Activated T-cell treated with anti-CD3 and anti-CD28 coated beads for 24 hours (primary cell): ENCODE measurements around the gene SPATS2L.

Experiments used
- DNase-seq: peaks from one replicate; pipeline ENCODE4 v3.0.0-alpha.2; 2020; ENCODE audit warnings: low read depth

SPATS2L gene

DNA sequence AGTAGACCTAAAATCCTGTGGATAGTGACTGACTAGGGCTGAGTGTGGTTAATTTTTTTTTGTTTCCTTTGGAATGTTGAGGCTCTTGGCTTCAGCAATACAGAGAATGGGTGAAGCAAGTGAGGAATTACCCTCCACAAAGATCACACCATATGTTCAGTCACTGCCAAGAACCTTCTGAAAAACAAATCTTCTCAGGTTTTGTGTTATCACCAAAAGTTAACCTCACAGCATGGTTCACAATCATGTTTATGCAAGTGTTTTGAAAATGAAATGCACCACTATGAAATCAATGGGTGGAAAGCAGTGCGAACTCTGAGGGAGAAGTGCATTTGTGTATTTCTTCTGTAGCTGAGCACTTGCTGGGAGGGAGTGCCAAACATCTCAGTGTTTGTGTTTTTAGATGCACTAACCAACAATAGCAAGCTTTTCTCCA lies 44.4 kb downstream of the SPATS2L start:
- no peak for DNase-seq

- DNase-seq: no peak
These were observed 45.3 kb downstream of the SPATS2L start for GRCh38 chr2:200351815-200352214.

DNA sequence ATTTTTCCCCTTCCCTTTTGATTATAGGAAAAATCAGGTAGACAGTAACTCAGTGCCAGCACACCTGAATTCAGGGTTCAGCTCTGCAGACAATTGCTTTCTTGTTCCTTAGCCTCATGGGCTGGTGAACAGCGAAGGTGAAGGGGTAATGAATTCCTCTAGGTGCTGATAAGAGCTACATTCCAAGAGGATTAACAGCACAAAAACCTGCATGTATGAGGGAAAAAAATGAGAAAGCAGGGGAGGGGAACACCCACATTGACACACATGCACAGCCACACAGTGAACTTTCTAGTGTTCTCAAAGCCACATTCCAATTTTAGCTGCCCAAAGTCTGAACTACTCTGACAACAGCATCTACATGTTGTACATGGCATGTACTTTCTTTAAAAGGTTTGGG lies 46.1 kb downstream of the SPATS2L start:
- no peak for DNase-seq

GRCh38 chr2:200353120-200353519 lies 46.6 kb downstream of the SPATS2L start:
- DNase-seq: no peak

DNA sequence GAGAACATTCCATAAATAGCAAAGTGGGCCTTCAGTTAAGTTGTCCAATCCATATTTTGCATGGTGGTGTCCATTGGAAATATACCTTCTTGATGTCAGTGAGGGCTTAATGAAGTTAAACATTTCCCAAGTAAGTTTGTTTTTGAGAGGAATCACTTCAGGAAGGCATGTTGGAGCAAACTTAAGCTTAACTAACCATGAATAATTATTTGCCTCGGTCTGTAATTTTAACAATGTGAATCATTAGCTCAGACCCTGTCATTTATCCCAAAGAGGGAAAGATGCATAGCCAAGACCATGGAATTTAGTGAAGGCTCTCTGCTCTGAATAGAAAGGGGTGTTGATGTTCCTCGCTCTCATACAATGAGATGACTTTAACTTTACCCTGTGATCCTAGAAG lies 47.4 kb downstream of the SPATS2L start:
- no peak for DNase-seq

DNA sequence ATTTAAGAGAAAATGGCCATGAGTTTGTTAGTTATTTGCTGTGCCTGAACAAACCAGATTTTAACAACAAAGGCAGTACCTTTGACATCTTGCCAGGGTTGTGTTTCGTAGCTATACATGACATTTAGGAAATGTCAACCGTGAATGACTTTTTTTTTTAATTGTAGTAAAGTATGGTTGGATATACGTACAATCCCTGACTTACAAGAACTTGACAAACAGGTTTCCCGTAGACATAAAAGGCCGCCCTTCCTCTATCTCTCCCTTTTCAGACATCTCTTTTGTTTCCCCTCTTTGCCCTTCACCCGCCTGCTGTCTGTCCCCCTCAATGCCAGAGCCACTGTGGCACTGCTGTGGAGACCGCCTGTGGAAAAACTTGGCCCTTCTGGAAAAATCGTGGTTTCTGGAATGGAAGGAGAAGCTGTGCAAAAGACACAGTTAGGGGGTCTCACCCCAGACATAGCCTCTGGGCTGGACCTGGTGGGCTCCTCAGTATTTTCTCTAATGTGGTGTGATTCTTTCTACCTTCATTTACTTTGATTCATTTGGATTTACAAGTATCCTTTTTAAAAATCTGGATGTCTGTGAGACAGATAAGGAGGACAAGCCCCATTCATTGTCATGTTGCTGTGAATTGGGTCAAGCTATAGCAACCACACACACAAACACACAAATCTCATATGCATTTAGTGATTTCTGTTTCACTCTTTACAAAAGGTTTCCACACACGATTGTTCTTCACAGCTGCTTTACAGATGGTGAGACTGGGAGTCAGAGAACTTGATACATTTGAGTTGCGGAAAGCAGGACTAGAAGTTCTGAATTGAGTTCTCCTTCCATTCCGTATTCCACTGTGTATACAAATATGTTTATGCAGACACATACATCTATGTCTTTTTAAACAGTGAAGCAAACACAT lies 48.6 kb downstream of the SPATS2L start:
- no peak for DNase-seq

DNA sequence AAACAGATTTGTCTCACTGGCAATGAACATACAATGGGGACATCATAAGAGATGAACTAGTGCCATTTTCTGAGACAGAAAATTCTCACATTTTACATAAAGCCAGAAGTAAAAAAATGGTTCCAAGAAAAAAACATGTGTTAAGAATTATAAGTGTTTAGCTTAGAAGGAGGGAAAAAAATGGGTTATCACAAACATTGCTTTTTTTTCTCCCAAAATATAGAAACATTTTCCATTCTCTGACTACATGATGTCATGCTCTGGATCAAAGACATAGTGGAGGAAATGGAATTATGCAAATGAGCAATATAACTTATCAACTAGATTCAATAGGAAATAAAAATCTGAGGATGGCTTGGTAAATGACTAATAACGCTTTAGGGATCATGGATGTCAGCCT lies 49.8 kb downstream of the SPATS2L start:
- no peak for DNase-seq

DNA sequence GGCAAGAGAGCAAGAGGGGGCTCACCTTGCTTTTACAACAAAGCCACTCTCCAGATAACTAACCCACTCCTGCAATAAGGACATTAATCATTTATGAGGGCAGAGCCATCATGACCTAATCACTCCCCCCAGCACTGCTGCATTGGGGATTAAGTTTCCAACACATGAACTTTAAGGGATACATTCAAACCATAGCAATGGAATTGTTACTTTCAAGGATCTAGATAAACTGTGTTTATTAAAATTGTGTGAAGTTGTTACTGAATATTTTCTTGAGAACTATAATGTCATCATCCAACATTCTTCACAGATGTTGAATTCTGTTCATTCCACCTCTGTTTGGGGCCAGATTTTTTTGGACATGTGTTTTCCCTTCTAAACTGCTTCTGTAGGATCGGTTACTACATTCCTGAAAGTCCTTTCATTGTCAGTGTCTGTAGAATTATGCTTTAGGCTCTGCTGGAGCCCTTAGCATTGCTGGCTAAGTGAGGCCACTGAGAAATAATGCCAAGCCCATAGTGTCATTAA lies 50.4 kb downstream of the SPATS2L start:
- DNase-seq: no peak

DNA sequence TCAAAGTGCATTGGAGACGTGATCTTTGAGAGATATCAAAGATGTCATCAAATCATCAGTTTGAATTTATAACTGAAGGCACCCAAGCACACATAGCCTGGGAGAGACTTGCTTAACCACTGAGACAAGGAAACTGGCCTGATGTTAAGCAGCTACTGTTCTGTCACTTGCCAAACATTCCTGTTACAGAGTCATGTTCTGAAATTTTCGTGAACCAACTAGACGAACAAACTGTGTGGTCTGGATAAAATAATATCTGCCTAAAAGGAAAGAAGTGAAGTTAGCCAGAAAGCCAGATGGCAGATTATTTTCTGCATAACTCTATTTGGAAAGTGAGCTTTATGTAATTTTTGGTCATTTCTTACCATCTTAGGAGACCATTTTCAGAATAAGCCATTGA lies 51.4 kb downstream of the SPATS2L start:
- no peak for DNase-seq

GRCh38 chr2:200359552-200359951 lies 53.1 kb downstream of the SPATS2L start:
- DNase-seq: no peak

DNA sequence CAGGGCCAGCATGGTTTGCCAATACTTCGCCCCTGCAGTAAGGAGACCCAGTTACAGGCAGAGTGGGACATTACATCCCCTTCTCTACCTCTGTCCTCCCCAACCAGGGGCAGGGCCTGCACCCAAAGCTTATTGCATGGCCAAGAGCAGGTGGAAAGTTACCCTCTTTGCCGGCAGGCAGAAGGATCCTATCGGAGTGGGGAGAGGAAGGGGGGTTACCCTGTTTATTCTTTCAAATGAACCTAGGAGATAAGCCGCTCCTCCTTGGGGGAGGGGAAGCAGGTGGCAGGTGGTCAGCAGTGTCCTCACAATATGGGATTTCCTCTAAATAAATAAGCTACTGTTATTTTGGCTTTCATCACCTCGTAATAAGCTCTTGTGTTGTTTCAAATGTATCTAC lies 53.9 kb downstream of the SPATS2L start:
- DNase-seq: no peak

DNA sequence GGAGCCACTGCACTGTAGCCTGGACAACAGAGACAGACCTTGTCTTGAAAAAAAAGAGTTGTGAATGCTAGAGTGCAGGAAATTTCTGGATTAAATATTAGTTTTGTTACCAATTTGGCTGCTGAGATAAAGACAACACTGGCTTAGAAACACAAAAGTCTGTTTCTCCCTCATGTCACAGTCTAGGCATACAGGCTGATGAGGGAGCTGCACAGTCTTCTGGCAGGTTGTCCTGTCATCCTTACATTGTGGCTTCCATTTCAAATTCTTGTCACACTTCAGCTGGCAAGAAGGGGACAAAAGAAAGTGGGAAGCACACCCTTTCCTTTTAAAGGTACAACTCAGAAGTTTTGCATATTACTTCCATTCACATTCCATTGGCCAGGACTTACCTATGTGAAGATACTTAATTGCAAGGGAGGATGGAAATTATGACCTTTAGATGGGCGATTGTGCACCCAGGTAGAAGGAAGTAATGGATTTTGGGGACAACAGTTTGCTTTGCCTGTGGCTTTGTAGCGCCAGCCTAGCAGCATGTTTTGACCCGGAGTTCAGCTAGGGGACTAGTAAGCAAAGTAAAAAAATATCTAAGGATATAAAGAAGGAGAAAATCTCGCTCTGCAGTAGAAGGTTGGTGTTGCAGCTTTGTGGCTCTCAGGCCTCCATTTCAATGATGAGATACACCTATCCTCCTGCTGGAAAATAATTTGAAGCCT lies 55.9 kb downstream of the SPATS2L start:
- DNase-seq: no peak

GRCh38 chr2:200363279-200363678 lies 56.8 kb downstream of the SPATS2L start:
- DNase-seq: no peak

- no peak for DNase-seq
These were observed 57.6 kb downstream of the SPATS2L start for GRCh38 chr2:200364142-200364541.

DNA sequence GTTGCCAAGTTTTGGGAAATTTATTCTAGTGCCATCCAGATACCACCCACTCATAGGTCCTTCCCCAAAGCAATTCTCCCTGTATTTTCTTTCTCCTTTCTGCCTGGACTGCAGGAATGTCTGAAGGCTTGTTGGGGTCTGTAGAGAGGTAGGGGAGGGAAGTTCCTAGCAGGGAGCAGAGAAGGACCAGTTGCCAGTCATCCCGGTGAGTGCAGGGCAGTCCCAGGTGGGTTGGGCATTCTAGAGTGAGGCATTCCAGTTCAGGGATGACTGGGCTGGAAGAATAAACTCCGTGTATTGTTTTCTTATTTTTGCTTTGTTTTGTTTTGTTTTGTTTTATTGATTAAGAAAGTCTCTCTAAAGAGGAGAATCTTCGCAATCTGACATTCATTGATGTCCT lies 58.1 kb downstream of the SPATS2L start:
- no peak for DNase-seq

GRCh38 chr2:200365209-200365608 lies 58.7 kb downstream of the SPATS2L start:
- DNase-seq: no peak

DNA sequence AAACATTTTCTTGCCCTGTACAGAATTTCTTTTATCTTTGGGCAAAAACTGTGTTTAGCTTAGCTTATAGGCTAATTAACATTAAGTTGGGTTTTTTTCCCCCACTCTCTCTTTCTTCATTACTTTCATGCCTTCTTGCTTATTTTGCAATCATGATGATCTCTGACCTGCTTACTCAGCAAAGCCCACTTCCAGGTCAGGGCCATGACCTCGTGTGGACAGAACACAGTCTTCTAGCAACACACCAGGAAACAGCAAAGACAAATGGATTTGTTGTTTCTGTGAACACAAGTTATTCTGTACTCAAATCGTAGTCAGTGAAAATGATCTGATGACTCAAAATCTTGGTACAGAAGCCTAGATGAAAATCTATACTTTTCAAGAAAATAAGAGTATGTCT lies 60.7 kb downstream of the SPATS2L start:
- no peak for DNase-seq

GRCh38 chr2:200369886-200370285 lies 63.4 kb downstream of the SPATS2L start:
- DNase-seq: no peak

DNA sequence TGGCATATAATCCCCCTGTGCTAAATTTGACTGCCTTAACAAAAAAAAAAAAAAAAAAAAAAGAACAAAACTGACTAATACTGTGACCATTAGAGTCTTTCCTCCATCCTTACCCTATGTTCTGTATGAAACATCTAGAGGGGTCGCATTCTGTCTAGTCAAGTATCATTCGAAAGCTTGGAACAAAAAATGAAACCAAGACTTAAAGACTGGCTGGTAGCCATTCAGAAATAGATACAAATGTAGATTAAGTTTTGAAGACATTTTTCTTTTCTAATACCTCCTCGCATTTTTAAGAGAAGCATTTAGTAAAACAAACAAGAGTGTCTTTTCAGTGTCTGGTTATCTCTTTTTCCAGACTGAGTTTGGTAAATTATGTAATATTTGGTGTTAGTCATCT lies 66.7 kb downstream of the SPATS2L start:
- DNase-seq: no peak

DNA sequence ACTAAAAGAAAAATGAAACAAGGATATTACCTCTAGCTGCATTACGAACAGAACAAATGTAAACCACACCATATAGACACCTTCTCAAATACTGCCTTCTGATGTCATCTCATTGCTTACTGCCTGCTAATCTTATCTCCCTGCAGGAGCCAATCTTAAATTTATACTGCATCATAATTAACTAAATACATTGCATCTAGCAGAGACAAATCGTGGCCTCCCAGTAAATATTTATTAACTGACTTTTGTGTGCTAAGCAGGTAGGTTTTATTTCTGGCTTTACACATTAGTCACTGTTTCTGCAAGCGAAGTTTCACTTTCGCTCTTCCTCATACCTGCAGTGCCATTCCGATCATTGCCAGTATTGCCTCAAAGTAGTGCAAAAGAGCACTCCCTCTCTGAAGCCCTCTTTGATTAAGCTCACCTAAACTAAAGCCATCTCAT lies 67.5 kb downstream of the SPATS2L start:
- peak; percentile 28 for DNase-seq

DNA sequence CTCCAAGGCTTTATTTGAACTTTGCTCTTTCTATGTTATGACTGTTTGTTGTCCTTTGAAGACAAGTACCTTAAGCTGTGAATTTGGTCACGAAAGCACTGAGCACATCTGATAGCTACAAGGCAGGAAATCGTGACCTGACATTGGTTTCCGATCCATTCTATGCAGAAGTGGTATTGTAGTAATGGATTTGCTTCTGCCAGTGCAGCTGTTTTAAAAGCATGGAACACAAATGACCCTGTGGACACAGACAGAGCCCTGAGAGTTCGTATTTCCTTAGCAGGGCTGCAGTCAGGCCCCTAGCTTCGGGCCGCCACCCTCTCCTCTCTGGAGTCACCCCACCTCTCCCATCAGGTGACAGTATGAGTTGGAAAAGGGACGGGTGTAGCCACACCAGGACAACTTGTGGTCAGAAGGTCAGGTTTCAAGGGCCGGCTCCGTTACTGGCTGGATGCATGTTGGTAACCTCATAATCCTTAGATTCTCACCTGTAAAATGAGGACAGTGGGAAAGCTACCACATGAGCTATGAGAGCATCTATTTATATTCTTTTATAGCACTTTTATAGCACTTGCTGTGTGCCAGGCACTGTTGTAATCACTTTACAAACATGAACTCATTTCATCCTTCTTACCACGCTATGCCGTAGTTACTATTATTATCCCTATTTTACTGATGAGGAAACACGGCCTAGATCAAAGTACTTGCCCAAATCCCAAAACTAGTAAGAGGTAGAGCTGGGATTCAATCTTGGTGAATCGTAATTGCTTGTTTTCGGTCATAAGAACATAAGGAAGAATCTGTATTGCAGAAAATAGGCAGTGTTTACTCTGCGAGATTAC lies 70.2 kb downstream of the SPATS2L start:
- no peak for DNase-seq
